ENCODE results near the gene JSRP1.

The JSRP1 gene

DNA sequence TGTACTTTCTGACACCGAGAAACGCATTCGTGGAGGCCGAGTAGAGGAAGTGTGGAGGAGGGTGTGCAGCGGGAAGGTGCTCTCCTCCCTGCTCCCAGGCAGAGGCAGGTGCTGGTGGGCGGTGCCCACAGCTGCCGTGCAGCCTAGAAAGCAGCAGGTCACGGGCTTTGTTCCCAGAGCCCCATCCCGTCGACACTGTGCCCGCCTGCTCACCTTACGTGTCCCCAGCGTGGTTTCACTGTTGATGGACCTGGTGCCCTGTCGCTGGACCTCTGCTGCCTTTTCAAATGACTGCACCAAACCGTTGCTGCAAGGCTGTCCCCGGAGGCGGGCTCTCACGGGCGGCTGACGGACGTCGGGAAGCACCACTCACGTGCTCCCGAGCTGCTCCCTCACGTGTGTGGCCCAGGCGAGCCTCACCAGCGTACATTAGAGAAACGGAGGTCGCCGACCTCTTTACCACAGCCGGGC, 40.9 kb downstream of the JSRP1 start:
- Histone ChIP-seq H3K4me3 (ENCODE audit: low read depth, low read length) (no peak overlapping the region), H3K9ac (ENCODE audit: low read length) (no peak overlapping the region), H3K9me3 (ENCODE audit: control insufficient read depth, insufficient read depth, low read depth, low read length) (no peaks in the 10 kb centered on the region), H3K4me1 (ENCODE audit: control insufficient read depth, insufficient read depth, low read length) (no peaks in the 10 kb centered on the region), H3K27ac (ENCODE audit: low read depth, low read length) (no peak overlapping the region), H3K36me3 (ENCODE audit: control insufficient read depth, insufficient read depth, low read length) (peaks cover 91% of the 10 kb centered on the region), H3K27me3 (ENCODE audit: control insufficient read depth, insufficient read depth, low read length) (no peaks in the 10 kb centered on the region)

DNA sequence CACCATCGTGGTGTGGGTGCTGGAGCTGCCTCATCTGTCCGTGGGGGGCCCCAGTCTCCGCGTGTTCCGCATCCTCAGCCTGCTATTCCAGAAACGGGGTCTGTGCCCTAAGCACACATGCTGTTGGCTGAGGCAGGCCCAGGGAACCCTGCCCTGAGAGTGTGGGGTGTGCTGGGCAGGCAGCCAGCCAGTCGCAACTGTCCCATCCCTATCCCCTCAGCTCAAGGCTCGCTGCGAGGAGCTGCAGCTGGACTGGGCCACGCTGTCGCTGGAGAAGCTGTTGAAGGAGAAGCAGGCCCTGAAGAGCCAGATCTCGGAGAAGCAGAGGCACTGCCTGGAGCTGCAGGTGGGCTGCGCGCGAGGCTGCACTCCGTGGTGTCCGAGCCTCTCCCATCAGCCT, 42.0 kb downstream of the JSRP1 start:
- Histone ChIP-seq H3K36me3 (ENCODE audit: control insufficient read depth, insufficient read depth, low read length) (peaks cover 90% of the 10 kb centered on the region), H3K4me1 (ENCODE audit: control insufficient read depth, insufficient read depth, low read length) (no peaks in the 10 kb centered on the region), H3K9me3 (ENCODE audit: control insufficient read depth, insufficient read depth, low read depth, low read length) (no peaks in the 10 kb centered on the region), H3K27me3 (ENCODE audit: control insufficient read depth, insufficient read depth, low read length) (no peaks in the 10 kb centered on the region), H3K27ac (ENCODE audit: low read depth, low read length) (no peak overlapping the region; the same call in 1 of the 2 replicates), H3K9ac (ENCODE audit: low read length) (no peak overlapping the region), H3K4me3 (ENCODE audit: low read depth, low read length) (no peak overlapping the region)

DNA sequence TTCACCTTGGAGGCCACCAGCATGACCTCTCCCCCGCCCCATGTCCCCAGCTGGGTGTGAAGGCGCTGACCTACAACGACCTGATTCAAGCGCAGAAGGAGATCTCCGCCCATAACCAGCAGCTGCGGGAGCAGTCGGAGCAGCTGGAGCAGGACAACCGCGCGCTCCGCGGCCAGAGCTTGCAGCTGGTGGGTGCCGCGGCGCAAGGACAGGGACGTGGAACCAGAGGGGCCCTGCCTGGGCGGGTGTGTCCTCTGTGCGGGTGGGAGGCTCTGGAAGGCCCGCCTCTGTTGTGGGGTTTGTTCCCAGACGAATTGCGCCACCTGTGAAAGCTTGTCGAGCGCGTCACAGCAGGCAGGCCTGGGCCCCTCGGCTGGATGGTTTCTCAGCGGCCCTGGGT, 42.4 kb downstream of the JSRP1 start:
- H3K27ac ChIP-seq (ENCODE audit: low read depth, low read length) = no peak overlapping the region; the same call in 1 of the 2 replicates
- peaks cover 89% of the 10 kb centered on the region for H3K36me3 ChIP-seq (ENCODE audit: control insufficient read depth, insufficient read depth, low read length)
- no peak overlapping the region for H3K4me3 ChIP-seq (ENCODE audit: low read depth, low read length)
- no peaks in the 10 kb centered on the region for H3K9me3 ChIP-seq (ENCODE audit: control insufficient read depth, insufficient read depth, low read depth, low read length)
- no peak overlapping the region for H3K9ac ChIP-seq (ENCODE audit: low read length)
- H3K27me3 ChIP-seq (ENCODE audit: control insufficient read depth, insufficient read depth, low read length) = no peaks in the 10 kb centered on the region
- H3K4me1 ChIP-seq (ENCODE audit: control insufficient read depth, insufficient read depth, low read length) = peaks cover under 1% of the 10 kb centered on the region; the same call in 1 of the 2 replicates

DNA sequence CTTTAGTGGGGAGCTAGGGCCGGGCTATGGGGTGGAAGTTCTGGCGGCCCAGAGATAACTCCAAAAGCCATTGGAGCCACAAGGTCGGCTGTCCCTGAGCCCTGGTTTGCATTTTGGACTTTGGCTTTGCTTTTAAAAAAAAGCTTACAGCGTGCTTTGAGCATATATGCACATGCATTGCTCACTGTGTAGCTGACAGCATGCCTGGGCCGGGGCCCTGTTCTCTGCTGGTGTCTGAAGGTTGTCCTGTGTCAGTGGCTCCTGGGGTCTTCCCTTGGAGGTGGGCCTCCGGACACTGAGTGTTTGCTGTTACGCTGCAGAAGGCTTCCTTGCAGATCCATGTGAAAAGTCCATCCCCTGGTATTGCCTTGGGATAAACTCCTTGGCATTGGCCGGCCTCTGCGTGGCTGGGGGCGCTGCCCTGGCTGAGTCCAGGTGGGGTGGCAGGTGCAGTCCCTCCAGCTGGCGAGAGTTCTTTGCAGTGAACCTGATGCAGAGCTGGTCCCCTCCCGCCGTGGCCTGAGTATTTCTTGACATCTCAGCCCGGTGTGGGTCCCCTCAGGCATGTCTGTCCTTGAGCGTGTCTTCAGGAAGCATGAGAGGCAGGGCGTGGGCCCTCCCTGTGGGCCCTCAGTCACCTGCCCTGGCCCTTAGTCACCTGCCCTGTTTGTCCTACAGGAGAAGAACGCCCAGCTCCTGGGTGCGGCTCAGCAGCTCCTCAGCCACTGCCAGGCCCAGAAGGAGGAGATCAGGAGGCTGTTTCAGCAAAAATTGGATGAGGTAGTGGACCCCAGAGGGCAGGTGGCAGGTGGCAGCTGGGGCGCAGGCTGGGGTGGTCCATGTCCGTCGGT, 43.1 kb downstream of the JSRP1 start:
- Histone ChIP-seq H3K27ac (ENCODE audit: low read depth, low read length) (0 out of 2 replicates have a peak overlapping the region, but pooled peaks have one; percentile 12), H3K36me3 (ENCODE audit: control insufficient read depth, insufficient read depth, low read length) (peaks cover 89% of the 10 kb centered on the region)

DNA sequence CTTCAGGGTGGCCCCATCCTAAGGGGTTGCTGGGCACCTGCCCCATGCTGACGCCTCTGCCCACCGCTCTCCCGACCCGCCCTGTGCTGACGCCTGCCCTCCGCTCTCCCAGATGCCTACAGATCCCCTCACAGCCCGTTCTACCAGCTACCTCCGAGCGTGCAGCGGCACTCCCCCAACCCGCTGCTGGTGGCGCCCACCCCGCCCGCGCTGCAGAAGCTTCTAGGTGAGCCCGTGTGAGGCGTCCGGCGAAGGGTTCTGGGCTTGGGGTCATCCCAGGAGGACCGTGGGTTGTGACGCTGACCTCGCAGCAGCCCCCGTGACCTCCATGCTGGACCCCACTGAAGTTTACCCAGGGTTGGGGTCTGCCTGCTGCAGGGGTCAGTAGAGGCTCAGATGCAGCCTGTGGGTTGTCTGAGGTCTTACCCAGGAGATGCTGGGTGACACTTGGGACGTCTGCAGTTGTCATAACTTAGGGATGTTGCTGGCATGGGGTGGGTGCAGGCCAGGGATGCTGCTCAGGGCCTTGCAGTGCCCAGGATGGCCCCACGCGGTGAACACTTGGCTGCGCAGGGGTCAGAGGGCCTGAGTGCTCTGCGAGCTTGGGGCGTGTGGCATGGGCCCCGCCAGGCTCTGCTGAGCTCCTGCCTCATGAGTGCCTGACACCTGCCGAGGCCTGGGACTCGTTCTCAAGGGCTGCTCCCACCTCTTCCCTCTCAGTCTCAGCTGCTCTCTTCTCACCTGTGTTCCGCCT, 45.1 kb downstream of the JSRP1 start:
- Histone ChIP-seq H3K4me3 (ENCODE audit: low read depth, low read length) (no peak overlapping the region), H3K9me3 (ENCODE audit: control insufficient read depth, insufficient read depth, low read depth, low read length) (no peaks in the 10 kb centered on the region), H3K27ac (ENCODE audit: low read depth, low read length) (no peak overlapping the region), H3K4me1 (ENCODE audit: control insufficient read depth, insufficient read depth, low read length) (peaks cover 10% of the 10 kb centered on the region; the same call in 1 of the 2 replicates), H3K27me3 (ENCODE audit: control insufficient read depth, insufficient read depth, low read length) (no peaks in the 10 kb centered on the region), H3K36me3 (ENCODE audit: control insufficient read depth, insufficient read depth, low read length) (peaks cover 83% of the 10 kb centered on the region), H3K9ac (ENCODE audit: low read length) (no peak overlapping the region)

More for the DNA sequence above, 43.1 kb downstream of the JSRP1 start:
- Histone ChIP-seq H3K4me3 (ENCODE audit: low read depth, low read length) (no peak overlapping the region), H3K9ac (ENCODE audit: low read length) (no peak overlapping the region), H3K27me3 (ENCODE audit: control insufficient read depth, insufficient read depth, low read length) (no peaks in the 10 kb centered on the region), H3K9me3 (ENCODE audit: control insufficient read depth, insufficient read depth, low read depth, low read length) (no peaks in the 10 kb centered on the region), H3K4me1 (ENCODE audit: control insufficient read depth, insufficient read depth, low read length) (peaks cover 8% of the 10 kb centered on the region; the same call in 1 of the 2 replicates)

DNA sequence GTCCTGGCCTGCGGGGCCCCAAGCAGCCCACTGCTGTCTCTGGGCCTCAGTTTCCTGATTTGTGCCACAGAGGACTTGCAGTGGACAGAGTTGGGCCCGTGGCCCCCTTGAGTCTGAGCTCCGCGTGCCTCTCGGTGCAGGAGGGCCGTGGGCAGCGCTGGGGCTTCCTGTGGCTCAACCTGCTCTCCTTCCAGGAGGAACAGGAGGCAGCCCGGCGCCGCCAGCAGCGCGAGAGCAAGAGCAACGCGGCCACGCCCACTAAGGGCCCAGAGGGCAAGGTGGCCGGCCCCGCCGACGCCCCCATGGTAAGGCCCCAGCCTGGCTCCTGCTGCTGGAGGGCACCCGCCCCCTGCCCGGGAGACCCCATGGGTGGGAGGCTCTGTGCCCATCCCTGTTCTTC, 46.0 kb downstream of the JSRP1 start:
- H3K36me3 ChIP-seq (ENCODE audit: control insufficient read depth, insufficient read depth, low read length) = peaks cover 76% of the 10 kb centered on the region
- no peak overlapping the region for H3K9ac ChIP-seq (ENCODE audit: low read length)
- H3K27me3 ChIP-seq (ENCODE audit: control insufficient read depth, insufficient read depth, low read length) = no peaks in the 10 kb centered on the region
- no peak overlapping the region for H3K27ac ChIP-seq (ENCODE audit: low read depth, low read length)
- H3K4me1 ChIP-seq (ENCODE audit: control insufficient read depth, insufficient read depth, low read length) = peaks cover 10% of the 10 kb centered on the region; the same call in 1 of the 2 replicates
- no peak overlapping the region for H3K4me3 ChIP-seq (ENCODE audit: low read depth, low read length)
- no peaks in the 10 kb centered on the region for H3K9me3 ChIP-seq (ENCODE audit: control insufficient read depth, insufficient read depth, low read depth, low read length)

DNA sequence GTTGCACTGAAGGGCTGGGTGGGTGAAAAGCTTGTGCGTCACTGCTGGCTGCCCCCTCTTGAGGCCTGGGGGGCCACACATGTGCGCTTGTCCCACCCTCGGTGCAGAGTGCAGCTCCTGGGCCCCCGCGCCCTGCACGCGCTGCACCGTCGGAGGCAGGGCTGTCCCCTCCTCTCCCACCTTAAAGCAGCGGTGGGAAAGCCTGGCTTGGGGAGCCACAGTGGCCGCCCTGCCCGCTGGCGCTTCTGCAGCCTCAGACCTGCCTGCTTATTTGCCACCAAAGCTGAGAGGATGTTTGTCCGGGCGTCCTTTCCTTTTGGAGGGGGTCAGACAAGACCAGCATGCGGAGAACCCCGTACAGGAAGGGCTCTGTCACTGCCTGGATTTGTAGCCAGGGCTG, 46.8 kb downstream of the JSRP1 start:
- Histone ChIP-seq H3K4me3 (ENCODE audit: low read depth, low read length) (no peak overlapping the region), H3K36me3 (ENCODE audit: control insufficient read depth, insufficient read depth, low read length) (peaks cover 74% of the 10 kb centered on the region), H3K4me1 (ENCODE audit: control insufficient read depth, insufficient read depth, low read length) (peaks cover 10% of the 10 kb centered on the region; the same call in 1 of the 2 replicates), H3K27me3 (ENCODE audit: control insufficient read depth, insufficient read depth, low read length) (no peaks in the 10 kb centered on the region), H3K9me3 (ENCODE audit: control insufficient read depth, insufficient read depth, low read depth, low read length) (no peaks in the 10 kb centered on the region), H3K9ac (ENCODE audit: low read length) (no peak overlapping the region), H3K27ac (ENCODE audit: low read depth, low read length) (0 out of 2 replicates have a peak overlapping the region, but pooled peaks have one; percentile 15)

DNA sequence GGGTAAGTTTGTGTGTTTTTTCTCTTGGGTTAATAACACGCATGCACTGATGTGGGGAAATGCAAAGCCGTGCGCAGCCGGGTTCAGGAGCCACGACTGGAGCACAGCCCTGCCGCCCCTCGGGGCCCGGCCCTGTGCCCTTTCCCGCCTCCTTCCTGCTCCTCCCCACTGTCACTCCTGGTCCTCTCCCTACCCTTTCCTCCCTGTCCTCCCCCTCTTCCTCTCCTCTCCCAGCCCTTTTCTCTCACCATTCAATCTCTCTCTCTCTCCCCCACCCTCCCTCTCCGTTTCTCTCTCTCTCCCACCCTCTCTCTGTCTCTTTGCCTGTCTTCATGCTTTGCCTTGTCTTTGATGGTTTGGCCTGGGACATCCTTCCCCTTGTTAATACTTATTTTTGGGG, 47.2 kb downstream of the JSRP1 start:
- H3K27me3 ChIP-seq (ENCODE audit: control insufficient read depth, insufficient read depth, low read length) = no peaks in the 10 kb centered on the region
- H3K36me3 ChIP-seq (ENCODE audit: control insufficient read depth, insufficient read depth, low read length) = peaks cover 74% of the 10 kb centered on the region
- H3K9me3 ChIP-seq (ENCODE audit: control insufficient read depth, insufficient read depth, low read depth, low read length) = no peaks in the 10 kb centered on the region
- H3K4me3 ChIP-seq (ENCODE audit: low read depth, low read length) = no peak overlapping the region
- H3K27ac ChIP-seq (ENCODE audit: low read depth, low read length) = no peak overlapping the region
- H3K4me1 ChIP-seq (ENCODE audit: control insufficient read depth, insufficient read depth, low read length) = peaks cover 10% of the 10 kb centered on the region; the same call in 1 of the 2 replicates
- peak overlapping the region; percentile 4 for H3K9ac ChIP-seq (ENCODE audit: low read length)

DNA sequence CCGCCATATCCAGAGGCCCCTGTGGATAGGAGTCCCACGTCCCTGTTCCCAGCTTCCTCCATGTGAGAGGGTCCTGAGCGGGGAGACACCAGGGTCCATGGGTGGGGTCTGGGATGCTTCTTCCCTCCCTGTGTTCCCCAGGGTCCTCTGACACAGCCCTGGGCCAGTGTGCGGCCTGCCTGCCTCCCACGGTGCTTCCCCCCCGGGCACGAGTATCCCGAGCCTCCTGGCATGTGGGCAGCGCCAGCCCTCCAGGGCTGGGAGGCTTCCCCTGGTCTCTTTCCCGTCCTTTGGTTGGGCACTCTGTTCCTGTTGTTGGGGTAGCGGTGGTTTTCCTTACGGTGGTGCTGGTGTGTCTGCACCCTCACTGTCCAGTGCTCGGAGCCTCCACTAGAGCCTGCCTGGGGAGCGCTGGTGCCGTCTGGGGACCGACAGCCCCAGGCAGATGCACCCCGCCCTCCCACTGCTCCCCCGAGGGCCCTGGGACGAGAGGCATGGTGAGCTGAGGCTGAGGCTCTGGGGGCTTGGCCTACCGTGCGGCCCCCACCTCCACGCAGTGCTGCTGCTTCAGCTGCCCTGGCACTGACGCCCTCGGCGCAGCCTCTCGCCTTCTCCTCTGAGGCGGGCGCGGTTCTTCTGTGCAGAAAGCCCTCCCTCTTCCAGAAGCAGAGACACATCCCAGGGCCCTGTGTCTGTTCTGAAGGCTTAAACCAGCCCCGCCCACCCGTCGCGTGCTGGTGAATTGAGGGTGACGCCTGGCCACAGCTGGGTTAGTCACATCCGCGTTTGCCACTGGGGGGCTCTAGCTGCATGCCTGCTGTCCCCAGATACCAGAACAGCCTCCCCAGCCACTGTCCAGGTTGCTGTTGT, 48.0 kb downstream of the JSRP1 start:
- peaks cover 10% of the 10 kb centered on the region; the same call in 1 of the 2 replicates for H3K4me1 ChIP-seq (ENCODE audit: control insufficient read depth, insufficient read depth, low read length)
- no peaks in the 10 kb centered on the region for H3K27me3 ChIP-seq (ENCODE audit: control insufficient read depth, insufficient read depth, low read length)
- no peaks in the 10 kb centered on the region for H3K9me3 ChIP-seq (ENCODE audit: control insufficient read depth, insufficient read depth, low read depth, low read length)
- peak overlapping the region; percentile 31 for H3K9ac ChIP-seq (ENCODE audit: low read length)
- H3K27ac ChIP-seq (ENCODE audit: low read depth, low read length) = no peak overlapping the region
- no peak overlapping the region for H3K4me3 ChIP-seq (ENCODE audit: low read depth, low read length)
- H3K36me3 ChIP-seq (ENCODE audit: control insufficient read depth, insufficient read depth, low read length) = peaks cover 74% of the 10 kb centered on the region

DNA sequence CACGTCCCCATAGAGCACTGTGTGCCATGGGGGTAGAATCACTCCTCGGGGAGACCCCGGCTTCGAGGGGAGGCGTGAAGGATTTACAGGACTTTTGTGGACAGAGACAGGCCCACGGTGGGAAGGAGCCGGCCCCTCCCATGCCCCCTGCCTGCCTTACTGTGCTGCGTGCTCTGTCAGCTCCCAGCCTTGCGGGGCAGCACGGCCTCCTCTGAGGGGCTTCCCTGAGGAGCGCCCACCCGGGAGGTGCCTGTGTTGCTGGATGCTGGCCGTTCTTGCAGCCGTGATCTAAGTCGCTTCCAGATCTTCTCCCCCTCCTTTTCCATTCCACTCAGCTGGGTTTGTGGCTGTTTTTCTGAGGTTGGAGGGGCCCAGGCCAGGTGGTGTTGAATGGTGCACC, 49.2 kb downstream of the JSRP1 start:
- Histone ChIP-seq H3K9me3 (ENCODE audit: control insufficient read depth, insufficient read depth, low read depth, low read length) (no peaks in the 10 kb centered on the region), H3K4me1 (ENCODE audit: control insufficient read depth, insufficient read depth, low read length) (peaks cover 10% of the 10 kb centered on the region; the same call in 1 of the 2 replicates), H3K27me3 (ENCODE audit: control insufficient read depth, insufficient read depth, low read length) (no peaks in the 10 kb centered on the region), H3K36me3 (ENCODE audit: control insufficient read depth, insufficient read depth, low read length) (peaks cover 68% of the 10 kb centered on the region), H3K9ac (ENCODE audit: low read length) (no peak overlapping the region), H3K27ac (ENCODE audit: low read depth, low read length) (no peak overlapping the region), H3K4me3 (ENCODE audit: low read depth, low read length) (no peak overlapping the region)

Data from HUES6 (cell line).